ENCODE measurements around the gene LRBA. TPM values are rescaled to one million over a fixed set of nuclear protein-coding genes. Genes with fewer than 3 reads are reported as not detected.

Gene LRBA
- total and polyA plus RNA-seq, 2 of the 4 experiments (the other 2 are of a cell fraction), result 10.2 to 51.6 TPM

- no peak overlapping the region for H2BK15ac ChIP-seq (ENCODE audit: low read depth, low read length)
- H2BK120ac ChIP-seq (ENCODE audit: low read depth, low read length), result no peak overlapping the region
- no peaks in the 10 kb centered on the region for H3K79me1 ChIP-seq (ENCODE audit: low read depth in 1 of 2, low read length in 2 of 2)
- no peak overlapping the region for H4K5ac ChIP-seq (ENCODE audit: low read depth, low read length)
- no peaks in the 10 kb centered on the region for H3K36me3 ChIP-seq (ENCODE audit: control insufficient read depth, insufficient read depth, low read length)
- no peaks in the 10 kb centered on the region for H4K20me1 ChIP-seq (ENCODE audit: insufficient read depth, low read length)
- no peak overlapping the region for H3K14ac ChIP-seq (replicated peaks; ENCODE audit: low read depth, low read length)
- no peak for DNase-seq
- no peak overlapping the region for H3K56ac ChIP-seq (ENCODE audit: extremely low read depth, insufficient read depth, low read length)
- POLR2A ChIA-PET (ENCODE audit: unreplicated experiment), result no interaction called here
- no peak overlapping the region for H3K27ac ChIP-seq (ENCODE audit: insufficient read depth, low read length)
- ATAC-seq (ENCODE audit: low read depth), result no peak
- no peak overlapping the region for H3K4ac ChIP-seq (ENCODE audit: low read depth, low read length)
- CTCF ChIA-PET, result no interaction called here
- H3K27me3 ChIP-seq (ENCODE audit: control insufficient read depth, insufficient read depth, low read length), result no peaks in the 10 kb centered on the region
- H2AFZ ChIP-seq (replicated peaks; ENCODE audit: low read length, poor library complexity), result no peak overlapping the region
- dilution Hi-C loops (cut with HindIII; ENCODE audit: low sequenced_read_pairs, unreplicated experiment), result no loop called here
- H2BK5ac ChIP-seq (ENCODE audit: low read depth, low read length, poor library complexity, severe bottlenecking), result no peak overlapping the region
- H3K23ac ChIP-seq (ENCODE audit: low read depth, low read length), result no peak overlapping the region
- TF ChIP-seq SMC3 (IDR thresholded peaks at IDR 0.05; ENCODE audit: low read depth, low read length) (no peak), MXI1 (IDR thresholded peaks at IDR 0.05; ENCODE audit: borderline replicate concordance, low read depth, low read length) (no peak), POLR2A (IDR thresholded peaks at IDR 0.05; ENCODE audit: low read depth, low read length) (no peak), CEBPB (IDR thresholded peaks at IDR 0.05; ENCODE audit: low read depth, low read length) (no peak), RFX5 (IDR thresholded peaks at IDR 0.05; ENCODE audit: low read depth, low read length) (no peak), ELK1 (IDR thresholded peaks at IDR 0.05; ENCODE audit: borderline replicate concordance, low read depth, low read length) (no peak), RAD21 (IDR thresholded peaks at IDR 0.05; ENCODE audit: low read length) (no peak), MAFK (IDR thresholded peaks at IDR 0.05; ENCODE audit: low read depth, low read length) (no peak), MAZ (IDR thresholded peaks at IDR 0.05; ENCODE audit: borderline replicate concordance, low read depth, low read length) (no peak), NFE2L2 (IDR thresholded peaks at IDR 0.05; ENCODE audit: low read depth, low read length) (no peak)
- TF ChIP-seq, protein P1, sequence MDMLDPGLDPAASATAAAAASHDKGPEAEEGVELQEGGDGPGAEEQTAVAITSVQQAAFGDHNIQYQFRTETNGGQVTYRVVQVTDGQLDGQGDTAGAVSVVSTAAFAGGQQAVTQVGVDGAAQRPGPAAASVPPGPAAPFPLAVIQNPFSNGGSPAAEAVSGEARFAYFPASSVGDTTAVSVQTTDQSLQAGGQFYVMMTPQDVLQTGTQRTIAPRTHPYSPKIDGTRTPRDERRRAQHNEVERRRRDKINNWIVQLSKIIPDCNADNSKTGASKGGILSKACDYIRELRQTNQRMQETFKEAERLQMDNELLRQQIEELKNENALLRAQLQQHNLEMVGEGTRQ (IDR thresholded peaks at IDR 0.05; ENCODE audit: low read depth, low read length), result no peak
- H3K9me3 ChIP-seq (ENCODE audit: control insufficient read depth, insufficient read depth, low read length), result peaks cover 3% of the 10 kb centered on the region; the same call in 1 of the 2 replicates
- H3K4me3 ChIP-seq (ENCODE audit: insufficient read depth, low read depth, low read length), result no peak overlapping the region
- no peak overlapping the region for H3K4me2 ChIP-seq (ENCODE audit: low read depth, low read length)
- H3K4me1 ChIP-seq (ENCODE audit: control insufficient read depth, insufficient read depth, low read length), result no peaks in the 10 kb centered on the region
- intact Hi-C loops (cut with micrococcal nuclease), result no loop called here
- H3K9me1 ChIP-seq (ENCODE audit: insufficient read depth, low read length), result no peaks in the 10 kb centered on the region
- H2AK5ac ChIP-seq (ENCODE audit: low read depth, low read length), result no peak overlapping the region
- no peak overlapping the region for H4K8ac ChIP-seq (ENCODE audit: low read depth in 2 of 2, low read length in 2 of 2)
- H3K9ac ChIP-seq (ENCODE audit: low read depth, low read length), result no peak overlapping the region
- no peak overlapping the region for H2AK9ac ChIP-seq (replicated peaks; ENCODE audit: low read depth, low read length, poor library complexity)
- H4K91ac ChIP-seq (ENCODE audit: insufficient read depth, low read depth, low read length), result no peak overlapping the region
- in situ Hi-C loops (cut with MboI; ENCODE audit: low sequenced_read_pairs), result no loop called here
- no TSS peak for BruUV-seq (replicated peaks)
- H3K18ac ChIP-seq (ENCODE audit: low read depth, low read length), result no peak overlapping the region
- no CpG with 5 or more reads among the region's 4 CpGs for WGBS, 2 experiments (ENCODE audit: extremely low coverage in 2 of 2, insufficient read length in 1 of 2)
- H2BK20ac ChIP-seq (ENCODE audit: low read depth, low read length), result no peak overlapping the region
These were observed 289.0 kb downstream of the LRBA start for GRCh38 chr4:150725957-150726523.
